BJ (cell line): ENCODE measurements around the gene NT5C1B. TPM values are rescaled to one million over a fixed set of nuclear protein-coding genes. Genes with fewer than 3 reads are reported as not detected.

Experiments used
- CTCF ChIA-PET: fragments of 350-600 bp; formaldehyde crosslinking; extraction: SDS; loops from one replicate; lab custom pipeline; 2021; ENCODE audit warnings: antibody characterized with exemption, inconsistent platforms; lab: Yijun Ruan, JAX
- POLR2A ChIA-PET: fragments of 300-600 bp; sonication (Branson Sonifier 250); formaldehyde crosslinking; extraction: SDS; loops from one replicate; lab custom pipeline; 2021; ENCODE audit warnings: antibody characterized with exemption; lab: Charles Lee
- DNase-seq: peaks from one replicate; pipeline ENCODE4 v3.0.0-alpha.2; 2011; ENCODE audit warnings: low read depth
- H3K27me3 ChIP-seq: 2 replicates; pipeline ENCODE4 v1.6.0; 2011; ENCODE audit warnings: low read length; ENCODE audit not compliant: control insufficient read depth, insufficient read depth
- H3K36me3 ChIP-seq: 2 replicates; pipeline ENCODE4 v1.5.1; 2011; ENCODE audit warnings: low read length; ENCODE audit not compliant: control insufficient read depth, insufficient read depth
- H3K4me3 ChIP-seq: 2 replicates; pipeline ENCODE4 v1.5.1; 2011; ENCODE audit warnings: low read depth, mild to moderate bottlenecking, control low read depth, low read length
- CTCF ChIP-seq: IDR thresholded peaks from 2 replicates; pipeline ENCODE4 v1.5.1; 2011; ENCODE audit warnings: low read depth, mild to moderate bottlenecking, control low read depth, inconsistent platforms, low read length, moderate library complexity; ENCODE audit not compliant: insufficient read depth
- polyA plus RNA-seq: library from polyadenylated mRNA; depleted of rRNA; stranded (reverse); fragments of >200 nt; gene quantifications from 2 replicates; pipeline ENCODE4 v1.2.3, GENCODE V29; 2011

The NT5C1B gene
- polyA plus RNA-seq, 1 experiment: not detected

DNA sequence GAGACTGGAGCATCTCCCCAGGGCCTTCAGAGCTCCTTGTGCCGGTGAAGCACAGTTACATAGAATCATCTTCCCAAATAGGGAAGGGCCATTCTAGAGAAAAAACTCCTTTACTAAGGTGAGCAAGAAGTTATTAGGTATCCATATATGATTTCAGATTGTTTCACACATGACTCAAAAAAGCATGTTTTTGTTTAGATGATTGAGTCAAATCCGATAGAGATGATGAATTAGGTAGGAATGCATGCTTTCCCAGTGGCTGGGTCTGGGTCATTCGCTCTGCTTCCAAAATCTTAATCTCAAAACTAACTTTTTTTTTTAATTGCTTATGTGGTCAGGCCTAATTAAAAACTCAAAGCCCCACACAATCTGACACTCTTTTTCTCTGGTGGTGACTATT is 3.8 kb downstream of the NT5C1B start:
- DNase-seq: no peak
- POLR2A ChIA-PET: no interaction called here
- no peaks in the 10 kb centered on the region for H3K27me3 ChIP-seq
- no peak overlapping the region for H3K4me3 ChIP-seq
- no peak for TF ChIP-seq CTCF
- CTCF ChIA-PET: interaction anchor here (0.6 to 1.5 kb wide), 2 partner anchors 9 to 217 kb away, joined by 3 to 4 read pairs; no protein-coding TSS in a partner anchor
- H3K36me3 ChIP-seq: no peaks in the 10 kb centered on the region; the same call in 1 of the 2 replicates

GRCh38 chr2:18584608-18584954 is 4.8 kb downstream of the NT5C1B start:
- H3K36me3 ChIP-seq: no peaks in the 10 kb centered on the region; the same call in 1 of the 2 replicates
- DNase-seq: no peak
- CTCF ChIA-PET: interaction anchor here (1.5 kb wide), 1 partner anchor 8 kb away, joined by 4 read pairs; no protein-coding TSS in a partner anchor
- no peak for TF ChIP-seq CTCF
- H3K27me3 ChIP-seq: no peaks in the 10 kb centered on the region
- POLR2A ChIA-PET: no interaction called here
- H3K4me3 ChIP-seq: no peak overlapping the region

DNA sequence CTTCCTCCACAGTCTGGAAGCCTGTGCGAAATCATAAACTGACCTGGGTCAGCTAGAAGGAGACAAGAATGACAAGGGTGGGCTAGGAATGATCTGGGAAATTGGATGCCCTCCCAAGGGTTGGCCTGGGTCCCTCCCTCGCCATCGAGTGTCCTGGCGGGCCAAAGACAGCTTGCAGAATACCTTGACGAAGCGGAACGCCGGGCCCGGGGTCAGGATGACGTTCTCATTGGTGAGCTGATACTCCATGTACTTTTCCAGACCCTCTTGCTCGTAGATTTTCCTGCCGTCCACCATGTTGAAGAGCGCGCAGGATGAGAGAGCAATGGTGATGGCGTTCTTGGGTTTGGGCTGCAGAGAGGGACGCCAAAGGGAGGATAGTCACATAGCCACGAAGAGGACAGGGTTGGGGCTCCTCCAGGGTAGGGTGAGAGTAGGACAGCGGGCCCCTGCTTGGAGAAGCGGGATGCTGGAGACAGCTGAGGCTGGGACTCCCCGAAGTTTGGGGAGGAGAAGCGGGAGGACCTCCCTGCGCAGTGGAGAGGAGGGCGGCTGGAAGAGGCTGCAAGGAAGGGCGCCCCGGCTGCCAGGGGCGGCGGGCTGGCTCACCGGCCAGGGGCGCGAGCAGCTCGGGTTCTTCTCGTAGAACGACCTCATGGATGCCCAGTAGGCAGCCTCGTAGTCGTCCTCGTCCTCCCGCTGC is 5.3 kb downstream of the NT5C1B start:
- ChIA-PET CTCF (interaction anchor here (1.5 kb wide), 1 partner anchor 8 kb away, joined by 4 read pairs; no protein-coding TSS in a partner anchor), POLR2A (no interaction called here)
- no peak for TF ChIP-seq CTCF
- Histone ChIP-seq H3K4me3 (no peak overlapping the region), H3K36me3 (no peaks in the 10 kb centered on the region; the same call in 1 of the 2 replicates), H3K27me3 (no peaks in the 10 kb centered on the region)
- DNase-seq: no peak

DNA sequence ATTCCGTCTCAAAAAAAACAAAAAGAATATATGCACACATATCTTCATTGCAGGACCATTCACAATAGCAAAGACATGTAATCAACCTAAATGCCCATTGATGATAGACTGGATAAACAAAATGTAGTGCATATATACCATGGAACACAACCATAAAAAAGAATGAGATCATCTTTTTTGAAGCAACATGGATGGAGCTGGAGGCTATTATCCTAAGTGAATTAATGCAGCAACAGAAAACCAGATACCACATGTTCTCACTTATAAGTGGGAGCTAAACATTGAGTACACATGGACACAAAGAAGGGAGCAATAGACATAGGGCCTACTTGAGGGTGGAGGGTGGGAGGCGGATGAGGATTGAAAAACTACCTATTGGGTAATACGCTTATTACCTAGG is 8.8 kb downstream of the NT5C1B start:
- no peak for TF ChIP-seq CTCF
- H3K27me3 ChIP-seq: no peaks in the 10 kb centered on the region
- ChIA-PET CTCF (interaction anchor here (0.6 kb wide), 1 partner anchor 46 kb away, joined by 3 read pairs; no protein-coding TSS in a partner anchor), POLR2A (no interaction called here)
- no peak overlapping the region for H3K4me3 ChIP-seq
- no peak for DNase-seq
- H3K36me3 ChIP-seq: no peaks in the 10 kb centered on the region

DNA sequence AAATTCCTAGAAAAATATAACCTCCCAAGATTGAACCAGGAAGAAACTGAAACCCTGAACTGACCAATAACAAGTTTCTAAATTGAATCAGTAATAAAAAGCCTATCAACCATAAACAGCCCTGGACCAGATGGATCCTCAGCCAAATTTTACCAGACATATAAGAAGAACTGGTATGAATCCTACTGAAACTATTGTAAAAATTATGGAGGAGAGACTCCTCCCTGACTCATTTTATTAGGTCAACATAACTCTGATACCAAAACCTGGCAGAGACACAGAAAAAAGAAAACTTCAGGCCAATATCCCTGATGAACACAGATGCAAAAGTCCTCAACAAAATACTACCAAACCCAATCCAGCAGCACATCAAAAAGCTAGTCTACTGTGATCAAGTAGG is 11.3 kb downstream of the NT5C1B start:
- H3K36me3 ChIP-seq: no peaks in the 10 kb centered on the region
- no peak for TF ChIP-seq CTCF
- POLR2A ChIA-PET: no interaction called here
- CTCF ChIA-PET: interaction anchor here (1.6 kb wide), 1 partner anchor 57 kb away, joined by 5 read pairs; no protein-coding TSS in a partner anchor
- H3K27me3 ChIP-seq: no peaks in the 10 kb centered on the region
- DNase-seq: no peak
- no peak overlapping the region for H3K4me3 ChIP-seq
